NB4 (cell line): Measurements from ENCODE around the gene YBEY.

Source experiments
- DNase-seq: peaks from one replicate; pipeline ENCODE4 v3.0.0; 2010; ENCODE audit warnings: low read depth
- H3K4me3 ChIP-seq: one replicate; pipeline ENCODE4 v1.5.1; 2011; ENCODE audit warnings: mild to moderate bottlenecking, low read depth, low read length, moderate library complexity
- CTCF ChIP-seq: IDR thresholded peaks from one replicate; pipeline ENCODE4 v1.5.1; 2012; ENCODE audit warnings: low read depth, low read length
- MYC ChIP-seq: IDR thresholded peaks from 2 replicates; pipeline ENCODE4 v1.6.1; 2011; ENCODE audit warnings: low read depth, low read length
- POLR2A ChIP-seq: IDR thresholded peaks from 2 replicates; pipeline ENCODE4 v1.6.1; 2011; ENCODE audit warnings: mild to moderate bottlenecking; ENCODE audit not compliant: insufficient read length; ENCODE audit errors: extremely low read depth
- TF ChIP-seq, protein P1 (sequence below): IDR thresholded peaks from 2 replicates; pipeline ENCODE4 v1.6.1; 2011; ENCODE audit warnings: low read depth, low read length

Gene YBEY

DNA sequence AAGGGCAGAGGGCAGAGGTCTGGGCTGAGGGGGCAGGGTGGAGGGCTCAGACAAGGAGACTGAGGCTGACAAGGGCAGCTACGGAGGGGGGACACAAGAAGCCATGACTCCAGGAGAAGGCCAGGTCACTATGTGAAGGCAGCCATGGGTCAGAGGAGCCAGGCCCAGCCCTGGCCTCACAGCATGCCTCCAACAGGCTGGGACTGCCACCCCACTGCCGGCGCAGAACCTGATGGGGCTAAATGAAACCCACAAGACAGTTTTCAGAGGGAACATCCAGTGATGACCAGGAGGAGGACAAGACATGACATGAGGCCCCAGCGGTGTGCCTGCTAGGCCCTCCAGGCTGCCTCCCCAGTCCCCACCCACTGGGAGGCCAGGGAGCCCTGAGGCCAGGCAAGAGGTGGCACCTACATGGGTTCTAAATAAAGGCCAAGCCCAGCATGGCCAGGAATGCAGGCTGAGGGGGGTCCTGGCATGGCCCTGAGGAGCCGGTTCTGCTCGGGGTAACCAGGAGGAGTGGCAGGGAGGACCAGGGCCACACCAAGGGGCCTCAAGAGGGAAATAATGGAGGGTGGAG lies 30.3 kb upstream of the YBEY start:
- no peak for DNase-seq
- no peak overlapping the region for H3K4me3 ChIP-seq

DNA sequence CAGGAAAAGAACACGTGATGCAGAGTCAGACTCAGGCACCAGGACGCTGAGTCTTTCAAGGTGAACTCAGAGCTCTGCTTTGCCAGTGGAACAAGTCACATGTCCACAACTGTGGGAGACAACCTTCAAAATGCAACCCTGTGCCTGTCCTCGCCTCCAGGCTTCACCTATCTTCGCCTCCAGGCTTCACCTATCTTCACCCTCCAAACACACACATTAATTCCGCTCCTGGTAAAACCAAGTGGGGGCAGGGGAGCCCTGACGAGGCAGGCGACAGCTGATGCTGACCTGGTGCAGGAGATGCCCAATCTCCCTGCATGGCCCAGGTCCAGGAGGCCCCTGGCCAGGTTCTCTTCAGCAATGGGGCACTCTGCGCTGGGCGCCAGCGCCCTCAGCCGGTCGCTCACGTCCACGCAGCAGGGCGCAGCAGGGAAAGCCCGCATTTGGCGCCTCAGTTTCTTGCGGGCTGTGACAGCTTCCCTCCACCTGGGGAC lies 29.6 kb upstream of the YBEY start:
- DNase-seq, result no peak
- TF ChIP-seq, protein P1, sequence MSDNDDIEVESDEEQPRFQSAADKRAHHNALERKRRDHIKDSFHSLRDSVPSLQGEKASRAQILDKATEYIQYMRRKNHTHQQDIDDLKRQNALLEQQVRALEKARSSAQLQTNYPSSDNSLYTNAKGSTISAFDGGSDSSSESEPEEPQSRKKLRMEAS, result no peak
- TF ChIP-seq CTCF, result no peak
- TF ChIP-seq MYC, result no peak
- TF ChIP-seq POLR2A, result no peak
- H3K4me3 ChIP-seq, result no peak overlapping the region

More for the DNA sequence above, 30.3 kb upstream of the YBEY start:
- TF ChIP-seq, protein P1, result no peak
- no peak for TF ChIP-seq MYC

DNA sequence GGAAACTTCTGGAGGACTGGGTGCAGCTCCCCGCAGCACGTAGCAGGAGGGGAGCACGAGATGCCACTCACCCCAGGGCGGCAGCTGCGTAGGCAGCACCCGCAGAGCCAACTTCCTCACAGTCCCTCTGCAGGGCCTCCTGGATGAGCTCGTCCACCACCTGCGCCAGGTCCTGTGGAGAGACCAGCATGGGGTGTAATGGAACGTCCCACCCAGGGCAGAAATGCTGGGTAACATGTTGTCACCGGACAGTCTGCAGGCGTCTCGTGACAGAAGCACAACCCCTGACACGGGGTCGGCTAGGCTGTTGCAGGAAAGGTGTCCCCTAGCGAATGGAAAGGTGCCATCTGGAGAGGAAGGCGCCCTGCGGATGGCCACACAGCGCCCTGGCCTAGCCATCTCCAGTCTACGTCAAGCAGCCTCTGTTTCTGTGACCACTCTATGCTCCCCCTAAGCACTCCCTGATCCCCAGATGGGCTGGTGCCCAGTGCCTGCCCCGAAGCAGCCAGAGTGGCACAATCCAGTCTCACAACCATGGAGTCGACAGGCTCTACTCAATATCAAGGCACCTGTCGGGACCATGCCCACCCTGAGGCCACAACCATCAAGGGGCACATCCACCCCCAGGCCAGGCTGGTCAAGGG lies 22.0 kb upstream of the YBEY start:
- H3K4me3 ChIP-seq, result no peak overlapping the region
- DNase-seq, result no peak
- TF ChIP-seq POLR2A (no peak), MYC (no peak), CTCF (no peak)
- TF ChIP-seq, protein P1, result no peak

GRCh38 chr21:46264690-46265144 lies 21.4 kb upstream of the YBEY start:
- no peak overlapping the region for H3K4me3 ChIP-seq
- peak; percentile 17 for DNase-seq
- no peak for TF ChIP-seq POLR2A
- TF ChIP-seq CTCF, result no peak
- TF ChIP-seq, protein P1, result no peak
- TF ChIP-seq MYC, result no peak

- TF ChIP-seq POLR2A (no peak), MYC (no peak), CTCF (no peak)
- TF ChIP-seq, protein P1, result no peak
- no peak for DNase-seq
- H3K4me3 ChIP-seq, result no peak overlapping the region
Measured at GRCh38 chr21:46265736-46266525, 20.2 kb upstream of the YBEY start.

- TF ChIP-seq, protein P1, result no peak
- no peak for TF ChIP-seq POLR2A
- no peak for TF ChIP-seq CTCF
- no peak for TF ChIP-seq MYC
- H3K4me3 ChIP-seq, result no peak overlapping the region
- no peak for DNase-seq
Measured at GRCh38 chr21:46266946-46267345, 19.2 kb upstream of the YBEY start.
